T47D (cell line): ENCODE data around the gene DPH2.

Source experiments
- DNase-seq, 2 experiments: peaks; one replicate each; pipeline versions ENCODE4 v3.0.0 to v3.0.0-alpha.2; 2011 to 2012; ENCODE audit warnings: low read depth in 1 of 2, low spot score in 1 of 2
- JUND ChIP-seq: IDR thresholded peaks from 2 replicates; pipeline ENCODE4 v1.6.1; 2012; ENCODE audit warnings: low read depth
- in situ Hi-C: cut with HindIII; loops from 2 replicates; pipeline ENCODE4 v1.10.0; 2016; ENCODE audit warnings: low sequenced_read_pairs, low pct_unique_long_range_greater_than_20kb

The DPH2 gene

GRCh38 chr1:43947874-43948437, 21.9 kb upstream of the DPH2 start:
- DNase-seq: no peak
- in situ Hi-C loops: no loop called here
- no peak for TF ChIP-seq JUND

DNA sequence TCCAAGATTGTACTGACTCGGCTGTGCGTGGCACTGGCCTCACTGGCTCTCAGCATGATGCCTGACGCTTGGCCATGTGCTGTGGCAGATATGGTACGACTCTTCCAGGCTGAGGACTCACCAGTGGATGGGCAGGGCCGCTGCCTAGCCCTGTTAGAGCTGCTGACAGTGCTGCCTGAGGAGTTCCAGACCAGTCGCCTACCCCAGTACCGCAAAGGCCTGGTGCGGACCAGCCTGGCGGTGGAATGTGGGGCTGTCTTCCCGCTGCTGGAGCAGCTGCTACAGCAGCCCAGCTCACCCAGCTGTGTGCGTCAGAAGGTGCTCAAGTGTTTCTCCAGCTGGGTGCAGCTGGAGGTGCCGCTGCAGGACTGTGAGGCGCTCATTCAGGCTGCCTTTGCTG, 20.1 kb upstream of the DPH2 start:
- in situ Hi-C loops: no loop called here

GRCh38 chr1:43951021-43951985, 18.5 kb upstream of the DPH2 start:
- no peak for TF ChIP-seq JUND
- no peak for DNase-seq
- in situ Hi-C loops: no loop called here

More for the DNA sequence above, 20.1 kb upstream of the DPH2 start:
- TF ChIP-seq JUND: no peak
- no peak for DNase-seq

DNA sequence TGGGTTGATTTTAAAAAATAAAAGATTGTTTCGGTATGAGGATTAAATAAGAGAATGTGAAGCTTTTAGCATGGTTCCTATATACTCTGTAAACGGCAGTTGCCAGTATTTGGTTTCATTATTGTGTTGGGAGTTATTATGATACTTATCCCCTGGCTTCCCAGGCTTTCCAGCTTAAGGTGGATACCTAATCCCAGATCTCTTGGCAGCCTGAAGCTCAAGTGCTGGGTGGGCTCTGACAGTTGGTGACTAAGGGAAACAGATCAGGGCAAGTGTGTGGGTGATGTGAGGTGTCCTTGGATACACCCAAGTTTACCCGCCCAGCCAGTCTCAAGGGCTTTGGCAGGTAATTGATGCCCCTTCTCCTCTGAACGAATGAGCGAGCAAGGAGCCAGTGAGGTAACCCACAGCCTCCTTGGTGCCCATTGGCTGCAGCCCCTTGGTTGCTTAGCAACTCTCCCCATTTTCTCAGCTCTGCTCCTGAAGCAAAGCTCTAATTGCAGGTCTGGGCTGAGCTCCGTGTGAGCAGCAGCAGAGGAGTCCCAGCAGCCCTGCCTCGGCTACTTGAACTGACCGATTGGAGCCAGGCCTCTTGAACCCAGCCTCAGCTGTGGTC, 17.0 kb upstream of the DPH2 start:
- in situ Hi-C loops: no loop called here
- TF ChIP-seq JUND: no peak
- no peak for DNase-seq

DNA sequence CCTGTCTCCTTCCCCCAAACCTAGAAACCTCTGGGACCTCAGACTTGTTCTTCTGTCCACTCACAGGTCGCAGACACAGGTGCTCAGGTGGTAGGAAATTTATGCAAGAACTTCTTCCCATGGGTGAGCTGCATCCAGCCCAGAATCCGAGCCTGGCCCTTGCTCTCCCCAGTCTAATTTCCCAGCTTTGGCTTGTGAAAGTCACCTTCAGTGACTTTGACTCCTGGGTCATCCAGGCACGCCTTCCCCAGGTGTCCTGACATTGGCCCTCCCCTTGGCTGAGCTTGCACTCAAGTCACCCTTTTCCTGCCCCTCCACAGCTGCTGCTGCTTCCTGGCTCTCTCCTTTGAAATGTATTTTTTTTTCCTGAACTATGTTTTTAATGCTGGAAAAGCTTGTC, 16.4 kb upstream of the DPH2 start:
- no peak for TF ChIP-seq JUND
- no peak for DNase-seq
- in situ Hi-C loops: no loop called here

GRCh38 chr1:43954036-43954435, 15.8 kb upstream of the DPH2 start:
- TF ChIP-seq JUND: no peak
- in situ Hi-C loops: no loop called here
- no peak for DNase-seq

DNA sequence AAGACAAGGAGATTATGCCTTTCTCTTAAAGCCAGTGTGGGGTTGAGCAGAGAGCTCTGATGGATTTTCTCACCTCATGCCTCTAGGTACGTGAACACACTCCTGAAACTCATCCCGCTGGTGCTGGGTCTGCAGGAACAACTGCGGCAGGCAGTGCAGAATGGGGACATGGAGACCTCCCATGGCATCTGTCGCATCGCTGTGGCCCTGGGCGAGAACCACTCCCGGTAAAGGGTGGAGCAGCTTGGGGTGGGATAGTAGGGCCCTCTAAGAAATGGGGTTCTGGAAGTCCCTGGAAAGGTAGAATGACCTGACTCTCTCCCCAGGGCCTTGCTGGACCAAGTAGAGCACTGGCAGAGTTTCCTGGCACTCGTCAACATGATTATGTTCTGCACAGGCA, 13.6 kb upstream of the DPH2 start:
- no peak for TF ChIP-seq JUND
- no peak for DNase-seq
- in situ Hi-C loops: no loop called here

DNA sequence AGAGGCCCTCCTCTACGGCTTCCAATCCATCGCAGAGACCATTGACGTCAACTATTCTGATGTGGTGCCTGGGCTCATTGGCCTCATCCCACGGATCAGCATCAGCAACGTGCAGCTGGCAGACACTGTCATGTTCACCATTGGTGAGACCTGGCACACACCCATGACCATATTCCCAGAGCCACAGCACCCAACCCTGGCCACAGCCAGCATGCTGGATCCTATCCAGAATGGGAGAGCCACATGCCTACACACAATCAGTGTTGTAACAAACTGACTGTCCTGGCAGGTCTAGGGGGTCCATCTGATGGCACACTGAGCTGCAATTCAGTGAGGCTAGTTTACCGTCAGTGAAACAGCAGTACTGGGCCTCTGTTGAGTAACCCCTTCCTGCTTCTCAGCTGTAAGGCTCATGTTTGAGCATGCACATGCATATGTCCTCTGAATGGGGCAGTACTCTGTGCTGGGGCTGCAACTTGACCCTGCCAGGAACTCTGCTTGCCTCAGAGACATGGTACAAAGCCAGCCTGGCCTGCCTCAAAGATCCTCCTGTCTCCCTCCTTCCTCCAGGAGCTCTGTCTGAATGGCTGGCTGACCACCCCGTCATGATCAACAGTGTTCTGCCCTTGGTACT, 12.3 kb upstream of the DPH2 start:
- TF ChIP-seq JUND: no peak
- in situ Hi-C loops: no loop called here
- DNase-seq: no peak

- DNase-seq: no peak
- TF ChIP-seq JUND: no peak
- in situ Hi-C loops: no loop called here
These were observed 11.2 kb upstream of the DPH2 start for GRCh38 chr1:43958351-43959255.

GRCh38 chr1:43960798-43961197, 9.0 kb upstream of the DPH2 start:
- DNase-seq: no peak
- in situ Hi-C loops: no loop called here
- TF ChIP-seq JUND: no peak

DNA sequence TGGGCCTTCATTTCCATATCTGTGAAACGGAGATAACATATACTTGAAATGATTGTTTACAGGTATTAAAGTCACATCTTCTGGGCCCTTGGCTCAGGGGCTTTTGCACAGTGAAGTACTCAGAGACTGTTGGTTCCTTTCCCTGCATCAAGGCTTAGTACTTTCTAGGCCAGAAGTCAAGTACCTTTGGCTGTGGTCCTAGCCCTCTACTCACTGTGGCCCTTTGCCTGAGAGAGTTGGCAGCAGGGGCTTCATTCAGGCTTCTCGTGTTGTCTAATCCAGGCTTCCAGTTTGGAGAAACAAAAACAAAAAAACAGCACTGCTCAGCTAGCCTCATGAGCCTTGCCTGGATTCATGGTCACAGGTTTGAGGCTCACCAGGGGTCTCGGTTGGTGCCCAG, 8.1 kb upstream of the DPH2 start:
- in situ Hi-C loops: no loop called here
- DNase-seq: no peak
- no peak for TF ChIP-seq JUND

- in situ Hi-C loops: no loop called here
- TF ChIP-seq JUND: no peak
- DNase-seq: no peak
These were observed 7.5 kb upstream of the DPH2 start for GRCh38 chr1:43962324-43962723.
